HG02610 (cell line): ENCODE measurements around the gene RASAL2.
"Not testable (repeated sequence)": the region's sequence is repeated elsewhere in the genome, so short reads cannot be mapped to it uniquely, and the experiment has no call there.

Experiments
- ATAC-seq: cut with Tn5 transposase; IDR thresholded peaks from one replicate; pipeline ENCODE4 v1.9.1; 2021; ENCODE audit warnings: mild to moderate bottlenecking, moderate library complexity; ENCODE audit not compliant: unreplicated experiment

Gene RASAL2

DNA sequence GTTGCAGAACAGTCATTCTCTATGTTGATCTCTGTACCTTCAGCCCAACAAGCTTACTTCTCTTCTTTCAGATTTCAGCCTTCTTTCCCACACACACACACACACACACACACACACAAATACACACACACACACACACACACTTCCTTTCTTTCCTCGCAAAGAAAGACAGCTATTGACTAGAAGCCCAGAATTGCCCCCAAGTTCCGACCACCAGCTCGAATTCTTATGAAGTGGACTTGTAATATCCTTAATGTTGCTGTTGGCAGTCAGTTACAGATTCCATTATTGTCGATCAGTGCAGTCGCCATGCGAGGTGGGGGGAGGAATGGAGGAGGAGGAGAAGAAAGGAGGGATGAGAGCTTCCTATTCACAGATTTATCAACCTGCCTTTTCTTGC, 277.3 kb downstream of the RASAL2 start:
- no peak for ATAC-seq

DNA sequence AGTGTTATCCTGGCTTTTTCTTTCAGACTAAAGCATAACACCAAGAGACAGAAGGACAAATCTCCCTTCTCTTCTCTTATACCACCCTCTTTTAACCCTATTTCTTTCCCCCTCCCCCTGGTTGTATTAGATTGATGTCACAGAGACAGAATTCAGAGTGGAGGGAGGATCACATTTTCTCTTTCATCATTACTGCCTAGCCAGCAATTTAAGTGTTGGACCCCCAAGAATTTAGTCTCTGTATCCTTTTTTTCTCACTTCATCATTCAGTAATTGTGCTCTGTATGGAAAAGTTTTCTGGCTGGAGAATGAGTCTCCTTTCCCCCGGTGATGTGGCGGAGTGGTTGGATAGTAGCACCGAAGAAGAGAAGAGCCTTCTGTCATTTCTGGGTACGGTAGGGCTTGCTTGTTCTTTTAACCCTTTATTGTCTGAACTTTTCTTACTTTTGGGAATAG, 278.1 kb downstream of the RASAL2 start:
- no peak for ATAC-seq

DNA sequence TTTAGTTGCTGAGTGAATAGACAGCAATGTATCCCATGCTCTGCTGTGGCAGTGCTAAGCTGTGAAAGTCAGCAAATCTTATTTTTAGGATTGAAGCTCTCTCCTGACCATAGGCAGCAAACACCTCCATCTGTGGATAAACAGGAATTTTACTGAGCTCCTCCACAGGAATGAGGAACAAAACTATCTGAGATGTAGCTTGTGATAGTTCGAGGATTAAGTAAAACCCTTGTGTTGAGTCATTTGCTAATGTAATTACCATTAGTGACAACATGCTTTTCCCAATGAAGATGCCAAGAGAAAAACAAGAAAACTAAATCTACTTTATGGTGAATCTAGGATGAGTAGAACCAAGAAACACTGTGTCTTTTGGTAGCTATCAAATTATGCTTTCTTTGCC, 280.1 kb downstream of the RASAL2 start:
- ATAC-seq, result no peak

DNA sequence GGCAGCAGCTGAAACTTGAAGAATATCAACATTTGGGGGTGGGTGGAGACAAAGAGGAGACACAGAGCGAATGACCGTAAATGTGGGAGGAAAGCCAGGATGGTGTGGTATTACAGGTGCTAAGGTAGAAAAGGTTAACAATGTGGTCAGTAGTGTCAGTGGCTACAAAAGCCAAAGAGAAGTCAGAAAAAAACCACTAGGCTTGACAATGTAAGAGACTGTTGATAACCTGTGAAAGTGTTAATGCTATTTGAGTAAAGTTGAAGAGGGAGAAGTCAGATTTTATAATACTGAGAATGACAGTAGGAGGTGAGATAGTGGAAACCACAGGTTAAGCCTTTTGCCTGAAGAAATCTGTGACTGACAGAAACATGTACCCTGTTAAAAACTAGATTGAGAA, 282.1 kb downstream of the RASAL2 start:
- ATAC-seq, result no peak

DNA sequence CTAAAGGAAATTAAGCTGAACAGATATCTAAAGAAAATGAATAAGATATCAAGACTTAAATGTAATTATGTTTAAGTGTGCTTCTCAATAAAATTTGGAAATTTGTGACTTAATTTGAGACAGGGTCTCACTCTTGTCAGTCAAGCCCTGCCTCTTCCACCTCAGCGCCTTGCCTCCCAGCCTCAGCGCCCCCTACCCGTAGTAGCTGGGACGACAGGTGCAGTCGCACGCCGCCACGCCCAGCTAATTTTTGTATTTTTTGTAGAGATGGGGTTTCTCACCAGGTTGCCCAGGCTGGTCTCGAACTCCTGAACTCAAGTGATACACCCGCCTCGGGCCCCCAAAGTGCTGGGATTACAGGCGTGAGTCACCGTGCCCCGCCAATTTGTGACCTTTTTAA, 285.9 kb downstream of the RASAL2 start:
- no peak for ATAC-seq

DNA sequence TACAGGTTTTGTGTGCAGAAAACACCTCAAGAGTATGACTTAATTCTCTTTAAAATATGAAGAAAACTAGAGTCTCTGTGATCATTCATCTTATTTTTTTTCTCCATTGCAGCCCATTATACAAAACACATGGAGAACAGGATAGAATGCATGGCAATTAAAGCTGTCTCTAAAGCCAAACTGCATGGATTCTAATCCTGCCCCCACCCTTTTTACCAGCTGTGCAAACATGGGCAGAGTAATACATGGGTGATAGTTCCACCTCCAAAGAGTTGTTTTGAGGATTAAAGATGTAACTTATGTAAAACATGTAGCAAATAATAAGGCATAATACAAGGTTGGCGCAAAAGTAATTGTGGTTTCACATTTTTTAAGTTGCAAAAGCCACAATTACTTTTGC, 288.5 kb downstream of the RASAL2 start:
- no peak for ATAC-seq

DNA sequence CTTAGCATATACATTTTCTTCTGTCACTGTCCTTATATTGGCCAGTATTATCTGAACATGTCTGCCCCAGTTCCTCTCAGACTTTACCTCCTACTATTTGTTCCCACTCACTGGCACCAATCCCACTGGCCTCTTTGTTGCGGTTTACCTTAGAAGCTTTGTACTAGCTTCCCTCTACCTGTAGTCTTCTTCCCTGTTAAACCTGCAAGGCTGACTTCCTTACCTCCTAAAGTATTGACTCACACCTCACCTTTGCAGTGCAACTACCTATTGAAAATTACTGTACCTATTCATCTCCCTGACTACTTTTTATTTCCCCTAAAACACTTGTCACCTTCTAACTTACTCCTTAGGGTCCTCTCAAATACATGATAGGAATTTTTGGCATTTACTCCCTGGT, 291.8 kb downstream of the RASAL2 start:
- ATAC-seq, result no peak

DNA sequence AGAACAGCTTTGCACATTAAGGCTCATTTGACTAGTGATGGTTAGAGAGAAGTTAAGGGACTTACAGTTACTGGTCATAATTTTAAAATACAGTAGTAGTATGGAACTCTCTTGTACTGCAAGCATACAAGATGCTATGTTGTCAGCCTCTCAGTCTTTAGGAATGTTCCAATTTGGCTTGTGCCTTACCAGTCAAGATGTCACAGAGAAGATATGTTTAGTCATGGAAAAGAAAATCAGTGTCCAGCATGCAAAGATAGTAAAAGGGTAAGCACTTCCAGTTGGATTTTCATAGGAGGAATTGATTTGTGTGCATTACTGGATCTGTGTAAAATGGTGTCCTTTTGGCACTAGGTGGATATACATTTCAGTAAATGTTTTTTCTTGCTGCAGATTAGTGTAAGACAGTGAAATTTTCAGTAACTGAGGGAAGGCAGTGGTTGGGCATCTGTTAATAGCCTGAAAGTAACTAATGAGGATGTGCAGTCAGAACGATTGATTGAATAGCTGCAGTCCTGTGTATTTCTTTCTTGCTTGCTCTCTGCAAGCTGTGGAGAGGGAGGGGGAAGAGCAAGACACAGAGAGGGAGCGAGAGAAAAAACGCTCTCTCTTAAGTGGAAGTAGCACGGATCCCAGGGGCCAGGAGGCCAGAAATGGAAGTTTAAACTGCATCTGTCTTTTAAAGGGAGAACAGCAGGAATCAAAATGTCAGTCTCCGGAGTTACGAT, 294.7 kb downstream of the RASAL2 start:
- ATAC-seq, result no peak

DNA sequence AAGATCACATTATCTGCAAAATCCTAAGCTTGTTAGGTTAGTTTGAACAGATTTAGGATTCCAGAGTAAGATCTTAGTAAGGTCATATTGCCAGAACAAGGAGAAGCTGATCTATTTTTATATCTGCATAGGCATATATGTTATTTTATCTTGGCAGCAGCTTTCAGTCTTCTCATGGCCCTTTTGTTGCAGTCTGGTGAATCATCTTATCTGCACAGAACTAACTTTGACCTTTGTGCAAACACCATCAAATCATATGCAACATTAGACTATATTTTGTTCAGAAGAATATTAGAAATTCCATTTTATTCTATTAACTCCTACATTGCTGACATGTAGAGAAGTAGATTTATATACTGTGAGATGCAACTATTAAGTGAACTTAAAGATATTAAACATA, 295.5 kb downstream of the RASAL2 start:
- no peak for ATAC-seq

DNA sequence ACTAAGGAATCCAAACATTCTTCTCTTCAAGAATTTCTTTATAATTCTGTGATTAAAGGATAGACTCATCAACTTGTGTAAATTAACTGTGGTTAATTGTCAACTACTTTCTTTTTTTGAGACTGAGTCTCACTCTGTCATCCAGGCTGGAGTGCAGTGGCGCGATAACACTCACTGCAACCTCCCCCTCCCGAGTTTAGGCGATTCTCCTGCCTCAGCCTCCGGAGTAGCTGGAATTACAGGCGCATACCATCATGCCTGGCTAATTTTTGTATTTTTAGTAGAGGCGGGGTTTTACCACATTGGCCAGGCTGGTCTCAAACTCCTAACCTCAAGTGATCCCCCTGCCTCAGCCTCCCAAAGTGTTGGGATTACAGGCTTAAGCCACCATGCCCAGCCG, 296.4 kb downstream of the RASAL2 start:
- not testable (repeated sequence) for ATAC-seq

DNA sequence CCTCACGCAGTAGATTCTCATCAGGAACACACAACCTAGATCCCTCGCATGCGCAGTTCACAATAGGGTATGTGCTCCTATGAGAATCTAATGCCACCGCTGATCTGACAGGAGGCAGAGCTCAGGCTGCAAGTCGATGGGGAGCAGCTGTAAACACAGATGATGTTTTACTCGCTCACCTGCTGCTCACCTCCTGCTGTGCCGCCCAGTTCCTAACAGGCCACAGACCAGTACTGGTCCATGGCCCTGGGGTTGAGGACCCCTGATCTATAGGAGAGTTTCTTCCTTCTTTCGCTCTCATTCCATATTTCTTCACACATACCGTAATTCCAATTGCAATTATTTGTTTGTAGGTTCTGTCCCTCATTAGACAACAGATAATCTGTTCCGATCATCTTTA, 299.5 kb downstream of the RASAL2 start:
- no peak for ATAC-seq

DNA sequence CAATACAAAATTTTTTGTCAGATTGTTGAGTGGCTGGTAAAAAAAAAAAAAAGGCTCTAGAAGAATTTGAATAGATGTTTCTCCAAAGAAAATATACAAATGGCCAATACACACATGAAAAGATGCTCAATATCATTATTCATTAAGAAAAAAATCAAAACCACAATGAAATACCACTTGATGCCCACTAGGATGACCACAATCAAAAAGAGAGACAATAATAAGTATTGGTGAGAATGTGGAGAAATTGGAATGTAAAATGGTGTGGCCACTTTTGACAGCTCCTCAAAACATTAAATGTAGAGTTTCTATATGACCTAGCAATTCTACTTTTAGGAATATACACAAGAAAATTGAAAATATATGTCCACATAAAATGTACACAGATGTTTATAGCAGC, 302.9 kb downstream of the RASAL2 start:
- no peak for ATAC-seq

DNA sequence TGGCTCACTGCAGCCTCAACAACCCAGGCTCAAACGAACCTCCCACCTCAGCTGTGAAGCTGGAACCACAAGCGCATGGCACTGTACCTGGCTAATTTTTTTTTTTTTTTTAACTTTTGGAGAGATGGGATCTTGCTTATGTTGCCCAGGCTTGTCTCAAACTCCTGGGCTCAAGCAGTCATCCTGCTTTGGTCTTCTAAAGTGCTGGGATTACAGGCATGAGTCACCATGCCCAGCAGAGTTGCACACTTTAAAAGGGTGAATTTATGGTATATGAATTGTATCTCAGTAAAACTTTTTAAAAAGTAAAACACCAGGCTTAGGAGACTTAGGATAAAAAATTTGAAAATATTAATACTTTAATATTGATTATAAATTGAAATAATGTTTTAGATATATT, 303.8 kb downstream of the RASAL2 start:
- no peak for ATAC-seq

DNA sequence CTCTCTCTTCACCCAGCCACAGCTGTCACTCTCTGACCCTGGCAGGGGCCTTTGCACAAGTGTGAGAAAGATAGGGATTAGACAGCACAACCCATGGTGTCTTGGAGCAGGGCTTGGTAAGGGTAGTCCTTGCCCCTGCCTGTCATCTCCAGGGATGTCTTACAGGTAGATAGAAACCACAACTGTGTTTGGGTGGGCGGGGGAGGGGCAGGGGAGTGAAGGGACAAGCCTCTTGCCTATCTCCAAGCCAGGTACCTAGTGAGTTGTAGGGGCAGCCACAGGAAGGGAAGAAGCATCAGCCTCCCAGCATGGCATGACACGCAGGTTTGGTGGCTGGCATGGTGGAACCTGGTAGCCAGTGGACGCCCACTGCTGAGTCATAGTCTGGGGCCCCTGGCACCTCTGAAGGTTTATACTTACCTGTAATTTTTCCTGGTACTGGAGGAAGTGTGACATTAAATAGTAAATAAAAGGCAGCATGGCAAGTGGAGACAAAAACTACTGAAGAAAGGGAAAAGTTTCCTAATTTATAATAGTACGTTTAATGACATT, 305.3 kb downstream of the RASAL2 start:
- no peak for ATAC-seq

DNA sequence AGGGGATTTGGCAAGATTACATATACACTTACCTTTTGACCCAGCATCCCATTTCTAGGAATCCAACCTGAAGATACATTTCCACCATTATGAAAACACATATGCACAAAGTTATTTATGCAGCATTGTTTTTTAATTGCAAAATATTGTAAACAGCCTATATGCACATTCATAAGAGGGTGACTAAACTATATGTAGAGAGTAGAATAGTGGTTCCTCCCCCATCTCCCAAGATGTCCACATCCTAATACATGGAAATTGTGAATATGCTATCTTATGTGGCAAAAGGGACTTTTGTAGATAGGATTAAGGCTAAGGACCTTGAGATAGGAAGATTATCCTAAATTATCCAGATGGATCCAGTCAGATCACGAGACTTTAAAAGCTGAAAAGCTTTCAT, 311.2 kb downstream of the RASAL2 start:
- no peak for ATAC-seq

DNA sequence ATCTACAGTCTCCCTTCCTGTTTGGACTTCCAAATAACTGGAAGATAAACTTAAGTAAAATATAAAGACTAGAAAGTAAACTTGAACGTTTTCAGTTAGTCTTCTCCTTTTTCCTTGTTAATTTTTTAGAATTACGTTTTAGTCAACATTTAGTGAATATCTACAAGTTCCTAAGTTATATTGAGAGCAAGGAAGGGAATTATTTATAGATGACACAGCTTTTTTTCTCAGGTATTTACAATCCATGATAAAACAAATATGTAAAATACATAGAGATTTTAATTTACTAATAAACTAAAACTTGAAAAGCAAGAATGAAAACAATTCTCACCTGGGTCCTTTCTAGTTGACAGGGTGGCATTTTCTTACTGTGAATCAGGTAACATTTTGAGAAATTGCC, 313.3 kb downstream of the RASAL2 start:
- no peak for ATAC-seq

DNA sequence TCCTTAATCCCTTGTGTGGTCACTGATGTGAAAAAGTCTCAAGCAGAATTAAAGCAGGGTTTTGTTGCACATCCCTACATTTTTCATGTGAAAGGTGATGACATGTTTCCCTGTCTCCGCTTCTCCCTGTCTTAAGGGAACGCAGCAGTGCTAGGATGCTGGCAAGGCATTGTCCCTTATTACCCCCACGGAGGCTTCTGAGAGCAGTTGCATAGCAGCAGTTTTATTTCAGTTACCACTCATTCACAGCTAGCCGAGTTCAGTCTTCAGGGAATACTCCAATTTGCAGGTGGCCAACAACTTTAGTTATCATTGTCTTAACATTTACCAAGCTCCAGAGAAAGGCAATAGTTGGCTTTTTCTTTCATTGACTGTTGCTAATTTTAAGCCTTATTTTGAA, 313.8 kb downstream of the RASAL2 start:
- ATAC-seq, result no peak

DNA sequence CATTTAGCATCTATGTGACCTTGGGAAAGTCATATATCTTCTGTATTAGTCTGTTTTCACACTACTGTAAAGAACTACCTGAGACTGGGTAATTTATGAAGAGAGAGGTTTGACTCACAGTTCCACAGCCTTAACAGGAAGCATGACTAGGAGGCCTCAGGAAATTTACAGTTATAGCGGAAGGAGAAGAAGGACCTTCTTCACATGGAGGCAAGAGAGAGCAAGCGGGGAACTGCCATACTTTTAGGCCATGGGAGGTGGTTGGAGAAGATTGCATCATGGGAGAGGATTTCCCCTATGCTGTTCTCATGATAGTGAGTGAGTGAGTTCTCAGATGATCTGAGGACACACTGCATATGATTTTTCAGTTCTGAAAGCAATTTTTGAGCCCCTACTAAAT, 315.0 kb downstream of the RASAL2 start:
- no peak for ATAC-seq

DNA sequence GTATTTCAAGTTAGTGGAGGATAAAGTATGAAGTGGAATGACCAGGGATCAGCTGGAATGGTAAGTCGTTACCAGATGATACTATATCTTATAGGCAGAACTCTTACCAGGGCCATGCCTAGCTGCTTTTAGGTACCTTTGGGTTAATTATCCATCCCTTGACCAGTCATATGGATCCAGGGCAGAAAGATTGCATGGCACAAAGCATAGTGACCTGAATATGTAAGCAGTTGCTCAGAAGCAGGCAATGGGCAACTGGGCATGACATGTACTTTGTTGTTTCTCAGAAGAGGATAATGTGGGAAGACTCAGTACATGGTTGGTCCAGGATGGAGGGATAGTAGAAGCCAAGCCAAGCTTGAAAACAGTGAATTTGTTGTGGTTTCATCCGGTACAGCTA, 315.6 kb downstream of the RASAL2 start:
- ATAC-seq, result no peak

DNA sequence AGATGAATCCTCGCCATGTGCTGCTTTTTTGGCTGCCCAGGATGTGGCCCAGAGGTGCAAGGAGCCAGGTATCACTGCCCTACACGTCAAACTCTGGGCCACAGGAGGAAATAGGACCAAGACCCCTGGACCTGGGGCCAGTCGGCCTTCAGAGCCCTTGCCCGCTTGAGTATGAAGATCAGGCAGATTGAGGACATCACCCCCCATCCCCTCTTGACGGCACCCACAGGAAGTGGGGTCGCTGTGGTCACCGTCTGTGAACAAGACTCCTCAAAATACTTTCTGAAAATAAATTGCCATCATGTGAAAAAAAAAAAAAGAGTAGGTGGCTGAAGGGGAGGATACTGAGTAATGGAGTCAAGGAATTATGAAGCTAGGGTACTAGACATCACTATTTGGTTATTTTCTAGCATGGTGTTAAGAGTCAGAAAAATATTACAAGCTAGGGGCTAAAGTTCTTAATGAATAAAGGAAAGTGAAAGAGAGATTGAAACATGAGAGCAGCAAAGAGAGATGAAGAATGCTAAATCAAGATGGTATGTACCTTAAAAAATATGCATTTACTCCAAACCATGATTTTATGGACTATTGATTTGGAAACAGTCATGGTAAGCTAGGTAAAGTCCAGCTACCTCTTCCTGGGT, 318.0 kb downstream of the RASAL2 start:
- peak; percentile 67 for ATAC-seq

DNA sequence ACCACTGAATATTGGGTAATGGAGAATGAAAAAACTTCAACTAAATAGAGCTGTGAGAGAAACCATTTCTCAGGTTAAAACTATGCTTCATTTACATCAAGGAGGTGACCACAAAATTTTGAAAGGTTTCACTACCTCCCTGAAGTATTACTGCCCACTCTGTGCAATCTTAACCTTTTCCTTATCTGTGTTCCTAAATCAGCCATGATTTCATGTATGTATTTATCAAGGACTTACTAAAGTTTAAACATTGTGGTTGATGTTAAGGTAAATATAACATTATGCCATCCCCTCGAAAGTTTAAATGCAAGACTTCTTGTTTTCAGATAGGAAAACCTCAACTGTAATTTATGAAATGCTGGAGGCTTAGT, 318.5 kb downstream of the RASAL2 start:
- peak; percentile 84 for ATAC-seq

DNA sequence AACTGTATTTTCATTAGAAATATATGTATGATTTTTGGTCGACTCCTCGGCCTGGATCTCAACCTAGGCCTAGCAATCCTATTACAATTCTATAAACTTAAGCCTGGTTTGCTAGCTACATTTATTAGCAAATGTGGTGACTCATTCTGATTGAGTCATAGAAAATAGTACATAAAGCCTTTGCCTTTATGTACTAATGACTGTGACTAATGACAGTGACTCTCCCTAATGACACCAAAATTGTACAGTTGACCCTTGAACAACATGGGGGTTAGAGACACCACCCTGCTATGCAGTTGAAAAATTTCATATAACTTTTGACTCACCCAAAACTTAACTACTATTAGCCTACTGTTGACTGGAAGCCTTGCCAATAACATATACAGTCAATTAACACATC, 324.0 kb downstream of the RASAL2 start:
- no peak for ATAC-seq
